Hepatocyte (in vitro differentiated cells): Measurements from ENCODE around the gene RCOR3. TPM values are rescaled to one million over a fixed set of nuclear protein-coding genes. Genes with fewer than 3 reads are reported as not detected.

ENCODE experiments used
- DNase-seq: peaks from one replicate; pipeline ENCODE4 v3.0.0-alpha.2; 2016; ENCODE audit warnings: low spot score
- H2AFZ ChIP-seq: fragments of 200-600 bp; sonication (generic); 2 replicates; pipeline ENCODE4 v1.6.0; 2016; ENCODE audit warnings: antibody characterized with exemption, mild to moderate bottlenecking
- H3K27ac ChIP-seq: fragments of 200-600 bp; sonication (generic); 2 replicates; pipeline ENCODE4 v1.5.1; 2016; ENCODE audit warnings: mild to moderate bottlenecking
- H3K27me3 ChIP-seq: fragments of 200-600 bp; sonication (generic); 2 replicates; pipeline ENCODE4 v1.6.1; 2016
- H3K36me3 ChIP-seq: fragments of 200-600 bp; sonication (generic); replicated peaks from 2 replicates; pipeline ENCODE4 v1.5.1; 2016; ENCODE audit warnings: low read depth; ENCODE audit not compliant: insufficient read depth
- H3K4me1 ChIP-seq: fragments of 200-600 bp; sonication (generic); 2 replicates; pipeline ENCODE4 v1.5.1; 2016; ENCODE audit warnings: mild to moderate bottlenecking, moderate library complexity; ENCODE audit not compliant: insufficient read depth
- H3K4me2 ChIP-seq: fragments of 200-600 bp; sonication (generic); 2 replicates; pipeline ENCODE4 v1.6.0; 2016
- H3K4me3 ChIP-seq: fragments of 200-600 bp; sonication (generic); 2 replicates; pipeline ENCODE4 v1.5.1; 2016; ENCODE audit warnings: mild to moderate bottlenecking
- H3K79me2 ChIP-seq: fragments of 200-600 bp; sonication (generic); 2 replicates; pipeline ENCODE4 v1.6.0; 2017; ENCODE audit warnings: mild to moderate bottlenecking
- H3K9me2 ChIP-seq: fragments of 200-600 bp; sonication (generic); replicated peaks from 2 replicates; pipeline ENCODE4 v1.6.0; 2017; ENCODE audit warnings: mild to moderate bottlenecking; ENCODE audit not compliant: insufficient read depth
- H3K9me3 ChIP-seq: fragments of 200-600 bp; sonication (generic); 2 replicates; pipeline ENCODE4 v1.5.1; 2016; ENCODE audit warnings: low read depth, mild to moderate bottlenecking
- H4K20me1 ChIP-seq: fragments of 200-600 bp; sonication (generic); 2 replicates; pipeline ENCODE4 v1.6.0; 2016; ENCODE audit warnings: mild to moderate bottlenecking; ENCODE audit not compliant: insufficient read depth, poor library complexity, severe bottlenecking
- CTCF ChIP-seq: fragments of 200-600 bp; sonication (generic); IDR thresholded peaks from 2 replicates; pipeline ENCODE4 v1.5.1; 2016; ENCODE audit warnings: antibody characterized with exemption, mild to moderate bottlenecking; ENCODE audit not compliant: poor library complexity
- EZH2 ChIP-seq: fragments of 200-600 bp; sonication (generic); IDR thresholded peaks from 2 replicates; pipeline ENCODE4 v1.6.1; 2016; ENCODE audit warnings: antibody characterized with exemption, mild to moderate bottlenecking, borderline replicate concordance
- EZH2phosphoT487 ChIP-seq: fragments of 200-600 bp; sonication (generic); IDR thresholded peaks from one replicate; pipeline ENCODE4 v1.6.1; 2018; ENCODE audit warnings: antibody characterized with exemption, mild to moderate bottlenecking, low read depth, moderate library complexity; ENCODE audit not compliant: unreplicated experiment, severe bottlenecking
- WGBS: methylation state at CpG from one replicate; pipeline ENCODE4 v1.1.6; 2016; ENCODE audit warnings: low lambda C conversion rate; ENCODE audit errors: missing lambda C conversion rate; 5-methylcytosine and 5-hydroxymethylcytosine counted together
- polyA plus RNA-seq: library from polyadenylated mRNA; unstranded; fragments of >200 nt; fragmentation: Nextera tagmentation; extraction: Ambion mirVana; gene quantifications from 2 replicates; pipeline ENCODE4 v1.2.1, GENCODE V29; 2016
- total RNA-seq: library from RNA; depleted of rRNA; stranded (reverse); fragments of >200 nt; gene quantifications from 2 replicates; pipeline ENCODE4 v1.2.3, GENCODE V29; 2014

Gene RCOR3
- total and polyA plus RNA-seq, 2 experiments from 2014 or later, result 25.0 to 39.6 TPM

- Histone ChIP-seq H3K4me2 (no peak overlapping the region), H3K4me3 (no peak overlapping the region), H3K36me3 (no peaks in the 10 kb centered on the region), H4K20me1 (no peaks in the 10 kb centered on the region), H3K9me2 (no peaks in the 10 kb centered on the region), H3K9me3 (no peaks in the 10 kb centered on the region), H3K27ac (no peak overlapping the region), H3K79me2 (peaks cover 33% of the 10 kb centered on the region), H3K27me3 (no peaks in the 10 kb centered on the region), H2AFZ (no peak overlapping the region), H3K4me1 (peaks cover 6% of the 10 kb centered on the region)
- no peak for TF ChIP-seq EZH2
- no peak for TF ChIP-seq CTCF
- TF ChIP-seq EZH2phosphoT487, result no peak
- no peak for DNase-seq
- 92% methylated on average over 15 of the region's 15 CpGs for WGBS
These were observed 77.6 kb downstream of the RCOR3 start for GRCh38 chr1:211336775-211337174.

- Histone ChIP-seq H3K4me1 (no peaks in the 10 kb centered on the region), H3K27ac (no peak overlapping the region)
- TF ChIP-seq EZH2, result no peak
- no peak for TF ChIP-seq CTCF
- TF ChIP-seq EZH2phosphoT487, result no peak
These were observed 78.5 kb downstream of the RCOR3 start for GRCh38 chr1:211337430-211338223.

GRCh38 chr1:211338224-211338620, 79.1 kb downstream of the RCOR3 start:
- no peaks in the 10 kb centered on the region for H4K20me1 ChIP-seq
- no peaks in the 10 kb centered on the region for H3K9me3 ChIP-seq
- no peaks in the 10 kb centered on the region for H3K9me2 ChIP-seq
- no peaks in the 10 kb centered on the region for H3K27me3 ChIP-seq
- WGBS, result 97% methylated on average over 4 of the region's 4 CpGs
- peaks cover 22% of the 10 kb centered on the region for H3K79me2 ChIP-seq
- no peak overlapping the region for H3K27ac ChIP-seq
- no peak overlapping the region for H3K4me3 ChIP-seq
- TF ChIP-seq CTCF (no peak), EZH2phosphoT487 (no peak), EZH2 (no peak)
- no peak overlapping the region for H2AFZ ChIP-seq
- no peak for DNase-seq
- no peak overlapping the region for H3K4me2 ChIP-seq
- H3K4me1 ChIP-seq, result no peaks in the 10 kb centered on the region
- no peaks in the 10 kb centered on the region for H3K36me3 ChIP-seq

More at GRCh38 chr1:211337430-211338223, 78.5 kb downstream of the RCOR3 start:
- H3K4me3 ChIP-seq, result no peak overlapping the region
- H3K9me2 ChIP-seq, result no peaks in the 10 kb centered on the region
- H4K20me1 ChIP-seq, result no peaks in the 10 kb centered on the region
- no peak overlapping the region for H2AFZ ChIP-seq
- 78% methylated on average over 7 of the region's 7 CpGs for WGBS
- H3K27me3 ChIP-seq, result no peaks in the 10 kb centered on the region
- no peaks in the 10 kb centered on the region for H3K36me3 ChIP-seq
- H3K79me2 ChIP-seq, result peaks cover 26% of the 10 kb centered on the region
- H3K9me3 ChIP-seq, result no peaks in the 10 kb centered on the region
- no peak for DNase-seq
- H3K4me2 ChIP-seq, result no peak overlapping the region
